Heart left ventricle (tissue), 16 donors: ENCODE data around the gene SYT3. TPM values are rescaled to one million over a fixed set of nuclear protein-coding genes. Genes with fewer than 3 reads are reported as not detected.
"Not testable (repeated sequence)": the region's sequence is repeated elsewhere in the genome, so short reads cannot be mapped to it uniquely, and the experiment has no call there.

Source experiments
- ATAC-seq, 4 donors: fragments of 200-7000 bp; cut with Tn5 transposase; one replicate each; pipeline ENCODE4 v1.9.1; 2020 to 2022; ENCODE audit warnings: moderate library complexity in 4 of 4, mild to moderate bottlenecking in 3 of 4, moderate number of reproducible peaks in 1 of 4
- DNase-seq, 5 donors: peaks; one replicate each; pipeline ENCODE4 v3.0.0-alpha.2; 2020
- H3K27ac ChIP-seq, 12 donors: fragments of 200-600 bp; sonication (generic) in 4 of 12; one replicate each; pipeline versions ENCODE4 v1.5.0 to v1.8.0; 2016 to 2022; ENCODE audit warnings: mild to moderate bottlenecking in 2 of 12
- H3K27me3 ChIP-seq, 9 donors: fragments of 200-600 bp; sonication (generic) in 2 of 9; one replicate each; pipeline versions ENCODE4 v1.5.1 to v1.8.0; 2016 to 2022; ENCODE audit warnings: mild to moderate bottlenecking in 3 of 9
- H3K36me3 ChIP-seq, 9 donors: fragments of 200-600 bp; sonication (generic) in 2 of 9; one replicate each; pipeline versions ENCODE4 v1.5.0 to v1.8.0; 2018 to 2022; ENCODE audit warnings: mild to moderate bottlenecking in 2 of 9
- H3K4me1 ChIP-seq, 12 donors: fragments of 200-600 bp; sonication (generic) in 4 of 12; one replicate each; pipeline versions ENCODE4 v1.5.0 to v1.8.0; 2016 to 2022; ENCODE audit warnings: mild to moderate bottlenecking in 3 of 12
- H3K4me3 ChIP-seq, 12 donors: fragments of 200-600 bp; sonication (generic) in 4 of 12; one replicate each; pipeline versions ENCODE4 v1.5.0 to v1.8.0; 2017 to 2022; ENCODE audit warnings: mild to moderate bottlenecking in 9 of 12, moderate library complexity in 4 of 12
- H3K9me3 ChIP-seq, 12 donors: fragments of 200-600 bp; sonication (generic) in 4 of 12; one replicate each; pipeline versions ENCODE4 v1.5.0 to v1.8.0; 2016 to 2022; ENCODE audit warnings: mild to moderate bottlenecking in 1 of 12
- CTCF ChIP-seq, 12 donors: fragments of 200-600 bp; sonication (generic) in 4 of 12; IDR thresholded peaks; one replicate each; pipeline versions ENCODE4 v1.5.0 to v1.8.0; 2018 to 2022; ENCODE audit warnings: antibody characterized with exemption in 12 of 12, mild to moderate bottlenecking in 5 of 12
- POLR2A ChIP-seq, 2 donors: fragments of 450-650 bp; IDR thresholded peaks; one replicate each; pipeline ENCODE4 v1.6.1; 2017; ENCODE audit warnings: antibody characterized with exemption in 2 of 2, mild to moderate bottlenecking in 2 of 2, moderate library complexity in 2 of 2
- WGBS, 4 donors: extraction: QIAGEN DNeasy Blood & Tissue Kit in 2 of 4; methylation state at CpG; one replicate each; pipeline versions ENCODE4 v1.1.5 to v1.1.7; 2013 to 2018; 5-methylcytosine and 5-hydroxymethylcytosine counted together
- intact Hi-C, 10 donors: fragments of 100-400 bp; cut with DNase I; formaldehyde crosslinking; loops; one replicate each; pipeline versions ENCODE4 v1.11.1 to v1.14.2; 2022
- polyA plus RNA-seq, 2 donors: library from polyadenylated mRNA; stranded (reverse); fragments of 200-250 nt; gene quantifications; one replicate each; pipeline ENCODE4 v1.2.3, GENCODE V29; 2013
- total RNA-seq, 9 donors: library from RNA; depleted of rRNA in 2 of 9; stranded (reverse); fragments of >200 nt in 2 of 9; fragmentation: NEBNext Ultra II Directional in 3 of 9; extraction: Animal tissue kit (Norgen Biotek cat#: 25700) in 3 of 9; gene quantifications; one replicate each; pipeline versions ENCODE4 v1.1.0 to v1.2.4, GENCODE V29; 2016 to 2023
- donor health status: ischemic (EF 13 %, LVEDD 7.1; RV severe dilation, severe dysfunction).
- donor health status: healthy with polysubstance abuse.
- donor health status: DM: no; HTN: yes; CAD: no.
- donor health status: DM: no; HTN: no; CAD: no.
- donor health status: ischemic (EF 25% LVEDD 6.9; RV normal size, moderate dysfunction).
- donor health status: ischemic (EF 25% LVEDD 5.7; RV mildly dilated, moderate dysfunction).
- donor health status: healthy.
- donor health status: DM: yes; HTN: yes; CAD: no.
- donor health status: ischemic (EF 35%, LVEDD 5.7; RV mildly dilated, moderate dysfunction).
- donor health status: nonischemic (EF 11% LVEDD 7.7; RV severe dilation, severe dysfunction).
- donor health status: DM: yes; HTN: yes; CAD: no.
- donor health status: PGD.
- donor health status: ischemic (EF 29% LVEDD 5.4; RV normal size, mild dysfunction).
- donor health status: nonischemic (EF 23%, LVEDD 6.1; RV moderate dilation, normal function).

SYT3 gene
- total and polyA plus RNA-seq, 11 donors: 0.06 to 0.75 (median 0.20) TPM; not detected in 6

DNA sequence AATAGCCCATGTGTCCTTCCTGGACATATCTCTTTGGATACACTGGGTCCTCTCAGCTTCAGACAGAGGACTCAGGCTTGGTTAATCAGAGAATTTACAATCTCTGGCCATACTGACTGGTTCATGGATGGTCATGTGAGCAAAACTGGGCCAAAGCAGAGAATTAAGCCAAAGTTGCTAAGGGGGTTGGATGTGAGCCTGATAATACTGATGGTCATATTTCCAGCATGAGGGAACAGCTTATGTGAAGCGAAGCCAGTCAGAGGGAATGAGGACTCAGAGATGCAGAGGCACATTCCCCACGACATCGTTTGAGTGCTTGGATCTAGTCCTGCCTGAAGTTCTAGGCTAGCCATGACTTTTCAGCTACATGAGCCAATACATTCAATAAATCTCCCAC lies 49.5 kb downstream of the SYT3 start:
- no peaks in the 10 kb centered on the region for H3K9me3 ChIP-seq
- no peaks in the 10 kb centered on the region for H3K36me3 ChIP-seq
- H3K4me3 ChIP-seq: no peak overlapping the region
- intact Hi-C loops: no loop called here
- ATAC-seq (no peak), DNase-seq (no peak)
- WGBS, 4 donors: 69 to 84% (median 77%) methylated on average over 3 of the region's 3 CpGs
- H3K27ac ChIP-seq: no peak overlapping the region
- H3K27me3 ChIP-seq: peaks cover 0 to 15% (median 0%) of the 10 kb centered on the region in 9 donors
- no peaks in the 10 kb centered on the region for H3K4me1 ChIP-seq
- TF ChIP-seq CTCF (IDR thresholded peaks at IDR 0.05) (no peak), POLR2A (IDR thresholded peaks at IDR 0.05) (no peak)

GRCh38 chr19:50581795-50582660 lies 57.7 kb downstream of the SYT3 start:
- H3K4me1 ChIP-seq, DNase-seq, H3K4me3 ChIP-seq, intact Hi-C loops, ATAC-seq, H3K9me3 ChIP-seq, H3K27ac ChIP-seq, H3K36me3 ChIP-seq: not testable (repeated sequence)
- WGBS, 4 donors: 75 to 81% (median 77%) methylated on average over 23 to 24 of the region's 24 CpGs
- H3K27me3 ChIP-seq: peaks cover 0 to 16% (median 0%) of the 10 kb centered on the region in 9 donors

GRCh38 chr19:50580970-50581634 lies 58.6 kb downstream of the SYT3 start:
- Histone ChIP-seq H3K27ac (no peak overlapping the region), H3K4me3 (no peak overlapping the region), H3K9me3 (no peaks in the 10 kb centered on the region), H3K36me3 (no peaks in the 10 kb centered on the region), H3K4me1 (no peaks in the 10 kb centered on the region), H3K27me3 (peaks cover 0 to 11% (median 0%) of the 10 kb centered on the region in 9 donors)
- DNase-seq (no peak), ATAC-seq (no peak)
- intact Hi-C loops: no loop called here
- no peak for TF ChIP-seq POLR2A (IDR thresholded peaks at IDR 0.05)
- TF ChIP-seq CTCF (IDR thresholded peaks at IDR 0.05): no peak
- 65 to 74% (median 70%) methylated on average over 13 of the region's 13 CpGs for WGBS, 4 donors

GRCh38 chr19:50580240-50580639 lies 59.4 kb downstream of the SYT3 start:
- no peak overlapping the region for H3K27ac ChIP-seq
- DNase-seq (no peak), ATAC-seq (no peak)
- 91 to 95% (median 92%) methylated on average over 6 of the region's 6 CpGs for WGBS, 4 donors
- intact Hi-C loops: no loop called here
- H3K36me3 ChIP-seq: no peaks in the 10 kb centered on the region
- H3K4me3 ChIP-seq: no peak overlapping the region
- H3K4me1 ChIP-seq: no peaks in the 10 kb centered on the region
- H3K9me3 ChIP-seq: no peaks in the 10 kb centered on the region
- TF ChIP-seq CTCF (IDR thresholded peaks at IDR 0.05): no peak
- no peak for TF ChIP-seq POLR2A (IDR thresholded peaks at IDR 0.05)
- peaks cover 0 to 8% (median 0%) of the 10 kb centered on the region in 9 donors for H3K27me3 ChIP-seq

GRCh38 chr19:50576769-50577168 lies 62.9 kb downstream of the SYT3 start:
- DNase-seq, H3K27ac ChIP-seq, ATAC-seq, intact Hi-C loops, H3K36me3 ChIP-seq, H3K4me3 ChIP-seq, H3K4me1 ChIP-seq, H3K9me3 ChIP-seq: not testable (repeated sequence)
- H3K27me3 ChIP-seq: peaks cover 0 to 22% (median 0%) of the 10 kb centered on the region in 9 donors
- 76 to 86% (median 83%) methylated on average over 3 of the region's 3 CpGs for WGBS, 4 donors
